HG03064 (cell line): ENCODE results near the gene TNFRSF8.
"Not testable (repeated sequence)": the region's sequence is repeated elsewhere in the genome, so short reads cannot be mapped to it uniquely, and the experiment has no call there.

Experiments
- ATAC-seq: cut with Tn5 transposase; IDR thresholded peaks from one replicate; pipeline ENCODE4 v1.9.1; 2021; ENCODE audit warnings: low read depth; ENCODE audit not compliant: unreplicated experiment

TNFRSF8 gene

DNA sequence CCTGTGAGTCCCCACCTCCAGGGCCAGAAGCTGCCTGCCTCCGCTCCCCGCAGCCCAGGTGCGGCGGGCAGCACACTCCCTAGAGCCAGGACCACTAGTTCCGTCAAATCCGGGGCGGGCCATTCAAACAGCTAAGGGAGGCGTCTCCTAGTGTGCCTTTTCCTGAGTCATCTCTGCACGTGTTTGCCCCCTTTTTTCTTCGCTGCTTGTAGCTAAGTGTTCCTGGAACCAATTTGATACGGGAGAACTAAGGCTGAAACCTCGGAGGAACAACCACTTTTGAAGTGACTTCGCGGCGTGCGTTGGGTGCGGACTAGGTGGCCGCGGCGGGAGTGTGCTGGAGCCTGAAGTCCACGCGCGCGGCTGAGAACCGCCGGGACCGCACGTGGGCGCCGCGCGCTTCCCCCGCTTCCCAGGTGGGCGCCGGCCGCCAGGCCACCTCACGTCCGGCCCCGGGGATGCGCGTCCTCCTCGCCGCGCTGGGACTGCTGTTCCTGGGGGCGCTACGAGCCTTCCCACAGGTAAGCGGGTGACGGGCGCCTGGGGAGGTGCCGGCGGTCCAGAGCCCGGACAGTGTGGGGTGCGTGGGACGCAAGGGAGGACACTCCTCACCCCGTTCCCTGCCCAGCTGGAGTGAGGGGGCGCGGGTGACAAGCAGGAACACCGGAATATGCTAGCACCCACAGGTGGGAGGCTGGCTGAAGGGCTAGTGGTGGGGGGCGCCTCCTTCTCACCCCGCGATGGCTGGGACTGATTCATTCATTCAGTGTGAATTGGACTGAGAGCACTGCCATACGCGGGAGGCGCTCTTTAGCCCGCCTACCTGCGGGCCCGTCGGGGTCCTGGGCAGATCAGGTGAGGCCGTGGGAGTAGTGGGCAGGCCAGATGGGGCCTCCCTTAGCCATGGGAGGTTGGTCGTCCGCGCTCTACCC lies at the start of gene TNFRSF8:
TSS of gene TNFRSF8 (plus strand) at position 163 of the 932 bp plus-strand sequence. CDS start at position 459, 296 bp downstream.
- ATAC-seq = no peak

DNA sequence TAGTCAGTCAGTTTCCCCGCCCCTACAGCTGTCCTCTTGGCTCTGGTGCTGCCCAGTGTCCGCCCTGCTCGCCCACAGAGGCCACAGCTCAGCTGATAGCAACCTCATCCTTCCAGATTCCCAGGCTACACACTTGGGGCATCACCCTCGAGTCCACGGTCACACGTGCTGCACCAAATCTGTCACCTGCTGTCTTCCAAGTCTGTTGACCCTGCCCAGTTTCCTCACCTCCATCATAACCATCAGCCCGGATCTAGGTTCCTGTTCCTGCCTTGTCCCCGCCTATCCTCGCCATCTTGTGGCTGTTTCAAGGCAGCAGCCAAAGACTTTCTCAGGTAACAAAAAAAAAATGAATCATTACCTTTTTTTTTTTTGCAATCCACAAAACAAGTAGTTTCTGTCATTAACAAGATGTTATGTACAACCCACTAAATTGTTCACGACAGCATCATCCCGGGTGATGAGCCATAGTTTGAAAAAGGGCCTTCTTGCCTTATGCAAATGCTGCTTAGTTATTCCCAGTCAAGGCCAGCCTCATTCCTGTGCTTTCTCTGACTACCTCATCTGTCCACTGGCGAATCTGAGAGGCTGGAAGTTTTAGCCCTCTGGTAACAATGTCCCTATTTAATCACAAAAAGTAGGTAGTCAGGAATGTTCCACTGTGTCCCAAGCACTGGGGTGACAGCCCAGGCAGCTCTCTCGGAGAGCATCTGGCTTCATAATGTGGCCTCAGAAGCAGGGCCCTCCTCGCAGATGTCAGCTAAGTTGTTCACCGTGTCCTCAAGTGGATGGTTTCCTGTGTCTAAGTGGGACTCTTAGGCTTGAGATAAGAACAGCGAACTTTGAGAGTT lies 48.7 kb upstream of the TNFRSF8 start:
- no peak for ATAC-seq

DNA sequence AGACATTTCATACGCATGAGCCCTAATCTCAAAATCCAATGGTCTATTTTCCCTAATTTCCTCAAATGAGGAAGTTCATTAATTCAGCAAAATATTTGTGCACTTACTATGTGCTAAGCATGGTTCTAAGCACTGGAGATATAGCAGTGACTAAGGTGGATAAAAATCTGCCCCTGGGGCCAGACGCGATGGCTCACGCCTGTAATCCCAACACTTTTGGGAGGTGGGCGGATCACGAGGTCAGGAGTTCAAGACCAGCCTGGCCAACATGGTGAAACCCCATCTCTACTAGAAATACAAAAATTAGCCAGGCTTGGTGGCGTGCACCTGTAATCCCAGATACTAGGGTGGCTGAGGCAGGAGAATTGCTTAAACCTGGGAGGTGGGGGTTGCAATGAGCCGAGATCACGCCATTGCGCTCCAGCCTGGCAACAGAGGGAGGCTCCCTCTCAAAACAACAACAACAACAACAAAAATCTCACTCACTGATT lies 48.1 kb upstream of the TNFRSF8 start:
- no peak for ATAC-seq

DNA sequence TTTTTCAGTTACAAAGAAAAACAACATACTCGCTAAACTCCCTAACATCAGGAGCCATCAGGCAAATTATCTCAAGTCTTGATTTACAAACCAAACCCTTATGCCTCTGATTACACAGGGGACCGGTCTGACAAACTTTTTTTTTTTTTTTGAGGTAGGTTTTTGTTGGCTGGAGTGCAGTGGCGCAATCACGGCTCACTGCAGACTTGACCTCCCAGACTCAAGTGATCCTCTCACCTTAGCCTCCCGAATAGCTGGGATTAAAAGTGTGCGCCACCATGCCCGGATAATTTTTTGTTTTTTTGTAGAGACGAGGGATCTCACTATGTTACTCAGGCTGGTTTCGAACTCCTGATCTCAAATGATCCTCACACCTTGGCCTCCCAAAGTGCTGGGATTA lies 47.6 kb upstream of the TNFRSF8 start:
- no peak for ATAC-seq

DNA sequence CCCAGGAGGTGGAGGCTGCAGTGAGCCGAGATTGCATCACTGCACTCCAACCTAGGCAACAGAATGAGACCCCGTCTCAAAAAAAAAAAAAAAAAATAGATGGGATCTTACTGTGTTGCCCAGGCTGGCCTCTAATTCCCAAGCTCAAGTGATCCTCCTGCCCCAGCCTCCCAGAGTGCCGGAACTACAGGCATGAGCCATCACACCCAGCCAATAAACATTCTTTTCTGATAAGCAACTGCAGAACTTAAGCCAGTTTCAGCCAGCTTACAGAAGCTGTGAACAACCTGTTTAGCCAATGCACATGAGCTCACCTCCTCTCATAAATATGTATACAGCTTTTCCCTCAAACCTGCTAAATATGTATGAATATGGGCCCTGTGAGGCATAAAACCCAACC lies 46.9 kb upstream of the TNFRSF8 start:
- no peak for ATAC-seq

DNA sequence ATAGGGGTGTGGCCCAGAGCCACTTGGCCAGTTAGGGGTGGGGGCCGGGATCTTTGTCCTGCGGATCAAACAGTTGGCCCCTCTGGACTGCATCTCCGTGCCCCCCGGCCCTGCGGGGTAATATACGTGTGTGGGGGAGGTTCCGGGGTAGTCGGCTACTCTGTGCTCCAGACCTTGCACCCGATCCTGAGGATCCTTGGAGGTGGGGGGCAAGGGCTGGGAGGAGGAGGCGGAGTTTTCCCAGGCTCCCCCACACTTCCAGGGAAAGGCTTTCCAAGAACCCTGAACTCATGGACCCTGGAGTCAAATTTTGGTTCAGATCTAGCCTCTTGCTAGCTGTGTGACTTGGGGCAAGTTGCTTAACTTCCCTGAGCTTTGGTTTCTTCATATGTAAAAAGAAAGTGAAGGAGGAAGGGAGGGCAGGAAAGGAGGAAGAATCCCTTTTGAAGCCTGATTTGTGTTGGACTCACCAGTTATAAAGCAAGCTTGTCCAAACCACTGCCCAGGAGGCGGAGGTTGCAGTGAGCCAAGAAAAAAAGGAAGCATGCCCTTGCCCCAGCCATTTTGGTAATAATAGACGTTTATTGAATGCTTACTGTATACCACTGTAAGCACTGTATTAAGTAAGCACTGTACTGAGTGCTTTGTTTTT lies 43.1 kb upstream of the TNFRSF8 start:
- peak; percentile 2 for ATAC-seq

DNA sequence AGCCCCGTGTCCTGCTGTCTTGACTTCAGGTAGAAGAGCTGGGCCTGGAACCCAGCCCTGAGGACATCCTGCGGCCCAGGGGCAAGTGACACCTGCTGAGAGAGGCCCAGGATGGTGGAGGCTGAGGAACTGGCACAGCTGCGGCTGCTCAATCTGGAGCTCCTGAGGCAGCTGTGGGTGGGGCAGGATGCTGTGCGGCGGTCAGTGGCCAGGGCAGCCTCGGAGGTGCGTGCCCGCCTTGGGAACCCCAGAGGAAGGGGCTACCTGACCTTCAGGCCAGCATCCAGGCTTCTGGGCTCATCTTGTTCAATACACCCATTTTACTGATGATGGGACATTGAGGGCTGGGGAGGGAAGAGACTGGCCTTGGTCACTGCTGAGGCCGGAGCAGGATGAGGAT lies 41.5 kb upstream of the TNFRSF8 start:
- ATAC-seq = no peak

DNA sequence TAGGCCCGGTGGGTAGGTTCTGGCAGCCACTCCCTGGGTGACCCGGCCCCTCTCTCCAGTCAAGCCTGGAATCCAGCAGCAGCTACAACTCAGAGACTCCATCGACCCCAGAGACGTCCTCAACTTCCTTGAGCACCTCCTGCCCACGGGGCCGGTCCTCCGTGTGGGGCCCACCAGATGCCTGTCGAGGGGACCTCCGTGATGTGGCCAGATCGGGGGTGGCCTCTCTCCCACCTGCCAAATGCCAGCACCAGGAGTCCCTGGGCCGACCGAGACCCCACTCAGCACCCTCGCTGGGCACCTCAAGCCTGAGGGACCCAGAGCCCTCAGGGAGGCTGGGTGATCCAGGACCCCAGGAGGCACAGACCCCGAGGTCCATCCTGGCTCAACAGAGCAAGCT lies 41.1 kb upstream of the TNFRSF8 start:
- no peak for ATAC-seq

DNA sequence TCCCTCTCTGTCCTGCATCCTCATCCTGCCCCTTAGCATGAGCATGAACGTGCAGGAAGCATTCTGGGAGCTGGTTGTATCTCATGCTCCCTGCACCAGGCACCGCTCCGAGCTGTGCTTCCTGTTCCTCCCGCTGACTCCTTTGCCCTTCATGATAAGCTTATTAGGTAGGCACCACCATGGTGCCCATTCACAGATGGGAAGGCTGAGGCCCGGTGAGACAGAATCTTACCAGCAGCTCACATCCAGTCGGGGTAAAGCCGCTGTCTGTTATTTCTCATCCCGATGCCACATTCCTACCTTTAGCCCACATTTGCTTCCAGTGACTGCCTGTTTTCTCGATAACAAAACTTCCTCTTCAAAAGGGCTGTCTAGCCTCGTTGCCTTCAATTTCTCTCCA lies 36.5 kb upstream of the TNFRSF8 start:
- ATAC-seq = no peak

- ATAC-seq = no peak
Measured at GRCh38 chr1:12028248-12028647, 34.9 kb upstream of the TNFRSF8 start.

DNA sequence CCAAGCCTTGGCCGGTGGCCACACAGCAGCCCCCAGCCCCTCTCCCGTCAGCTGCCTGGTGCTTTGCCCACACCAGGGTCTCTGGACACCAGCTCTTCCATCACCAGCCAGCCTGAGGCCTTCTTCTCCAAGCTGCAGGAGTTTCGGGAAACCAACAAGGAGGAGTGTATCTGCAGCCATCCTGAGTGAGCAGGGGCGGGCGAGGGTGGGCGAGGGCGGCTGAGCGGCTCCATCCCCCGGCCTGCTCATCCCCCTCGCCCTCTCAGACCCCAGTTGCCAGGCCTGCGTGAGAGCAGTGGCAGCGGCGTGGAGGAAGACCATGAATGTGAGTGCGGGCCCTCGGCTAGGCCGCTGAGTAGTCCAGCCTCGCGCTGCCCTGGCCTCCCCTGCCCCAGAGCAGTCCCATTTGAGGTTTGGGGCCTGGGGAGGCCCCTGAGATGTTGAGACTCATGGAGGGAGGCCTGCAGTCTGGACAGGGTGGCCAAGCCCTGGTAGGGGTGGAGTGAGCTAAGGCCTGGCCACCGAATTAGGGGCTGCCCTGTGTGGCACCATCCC lies 34.1 kb upstream of the TNFRSF8 start:
- no peak for ATAC-seq

GRCh38 chr1:12029720-12030339 lies 33.3 kb upstream of the TNFRSF8 start:
- no peak for ATAC-seq

DNA sequence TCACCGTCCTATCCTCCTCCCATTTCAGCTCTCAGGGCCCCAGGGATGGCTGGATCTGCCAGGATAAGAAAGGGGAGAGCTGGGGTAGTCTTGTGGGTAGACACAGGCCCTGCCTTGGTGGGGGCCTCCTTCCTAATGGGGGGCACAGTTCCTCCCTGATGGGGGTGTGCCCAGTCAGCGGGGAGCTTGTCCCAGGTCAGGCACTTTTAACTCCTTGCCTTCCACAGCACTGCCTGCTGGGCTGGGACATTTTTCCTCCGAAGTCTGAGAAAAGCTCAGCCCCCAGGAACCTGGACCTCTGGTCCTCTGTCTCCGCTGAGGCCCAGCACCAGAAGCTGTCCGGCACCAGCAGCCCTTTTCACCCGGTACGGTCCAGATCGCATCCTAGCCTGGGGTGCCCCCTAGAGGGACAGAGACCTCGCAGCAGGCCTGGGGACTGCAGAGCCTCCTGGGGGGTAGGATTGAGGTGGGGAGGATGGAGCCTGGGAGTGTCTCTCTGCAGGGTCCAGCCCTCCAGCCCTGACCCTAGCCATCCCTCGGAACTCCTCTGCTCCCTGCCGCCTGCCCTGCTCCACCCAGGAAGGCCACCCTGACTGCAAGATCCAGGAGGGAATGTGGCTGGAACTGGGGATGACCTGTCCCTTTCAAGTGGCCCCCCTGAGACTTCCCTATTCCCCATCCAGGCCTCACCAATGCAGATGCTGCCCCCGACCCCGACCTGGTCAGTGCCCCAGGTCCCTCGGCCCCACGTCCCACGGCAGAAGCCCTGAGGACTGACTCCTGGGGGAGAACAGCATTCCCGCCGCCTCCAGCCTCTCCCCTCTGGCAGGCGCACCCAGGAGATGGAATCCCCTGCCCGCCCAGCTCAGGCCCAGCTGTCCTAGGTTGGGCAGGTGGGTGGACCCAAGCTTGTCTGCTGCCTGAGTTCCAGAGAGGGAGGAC lies 31.8 kb upstream of the TNFRSF8 start:
- ATAC-seq = no peak

- no peak for ATAC-seq
Measured at GRCh38 chr1:12032161-12032621, 30.9 kb upstream of the TNFRSF8 start.

GRCh38 chr1:12033441-12033840 lies 29.7 kb upstream of the TNFRSF8 start:
- not testable (repeated sequence) for ATAC-seq

DNA sequence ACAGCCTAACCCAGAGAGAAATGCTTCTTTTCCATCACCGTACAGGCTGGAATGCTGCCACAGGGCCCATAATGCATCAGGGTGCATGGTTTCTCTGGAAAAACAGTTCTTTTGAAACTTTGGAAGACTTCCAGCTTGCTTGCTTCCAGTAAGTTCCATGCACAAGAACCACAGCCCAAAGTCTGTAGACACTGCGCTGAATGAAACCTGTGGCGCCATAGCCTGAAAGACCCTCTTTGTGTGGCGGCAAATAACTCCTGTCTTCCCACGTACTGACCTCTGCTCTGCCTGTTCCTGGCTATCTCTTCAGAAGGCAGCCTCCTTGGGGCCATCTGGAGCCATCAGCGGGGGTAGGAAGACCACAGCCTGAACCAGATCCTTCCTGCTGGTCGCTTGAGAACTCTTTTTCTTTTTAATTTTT lies 28.7 kb upstream of the TNFRSF8 start:
- no peak for ATAC-seq

- ATAC-seq = no peak
Measured at GRCh38 chr1:12035312-12035711, 27.8 kb upstream of the TNFRSF8 start.

DNA sequence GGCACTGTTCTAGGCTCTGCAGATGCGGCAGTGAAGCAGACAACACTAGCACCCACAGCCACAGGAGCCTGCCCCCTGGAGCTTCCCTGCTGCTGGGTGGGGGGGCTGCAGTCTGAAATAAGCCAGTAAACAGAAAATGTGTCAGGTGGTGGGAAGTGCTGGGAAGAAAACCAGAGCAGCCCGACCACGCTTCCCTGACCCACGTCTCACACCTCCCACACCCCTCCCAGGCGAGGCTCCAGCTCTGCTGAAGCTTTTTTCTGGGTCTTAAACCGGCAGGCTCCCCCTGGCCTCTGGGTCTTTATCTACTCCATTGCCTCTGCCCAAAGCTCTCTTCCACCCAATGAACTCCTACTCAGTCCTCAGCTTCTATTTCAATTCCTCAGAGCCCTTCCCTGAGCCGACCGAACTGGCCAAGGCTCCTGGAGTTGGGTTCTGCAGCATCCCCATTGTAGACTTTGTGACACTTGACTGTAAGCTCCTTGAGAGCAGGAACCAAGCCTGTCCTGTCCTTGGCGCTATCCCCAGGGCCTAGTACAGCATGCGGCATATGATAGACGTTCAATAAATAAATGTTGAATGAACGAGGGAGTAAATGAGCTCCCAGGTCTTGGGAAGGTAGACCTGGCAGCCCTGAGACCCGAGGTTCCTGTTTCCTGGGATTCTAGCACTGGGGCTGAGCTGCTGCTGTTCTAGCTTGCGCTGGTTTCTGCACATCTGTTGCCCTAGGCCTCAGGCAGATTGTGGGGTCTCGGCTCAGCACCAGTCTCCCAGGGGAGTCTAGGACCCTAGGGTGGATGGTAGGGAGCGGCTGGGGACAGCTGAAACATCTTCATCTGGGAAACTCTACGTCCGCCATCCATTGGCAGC lies 25.4 kb upstream of the TNFRSF8 start:
- ATAC-seq = no peak
